Liver (tissue), 9 donors: ENCODE data around the gene LAMC3. TPM values are rescaled to one million over a fixed set of nuclear protein-coding genes. Genes with fewer than 3 reads are reported as not detected.

Experiments used
- DNase-seq: peaks from one replicate; pipeline ENCODE4 v3.0.0-alpha.2; 2017; ENCODE audit warnings: low spot score
- H3K27ac ChIP-seq, 2 donors: one replicate each; pipeline ENCODE4 v1.7.0; 2013; ENCODE audit warnings: inconsistent platforms in 2 of 2, low read length in 2 of 2, control low read depth in 1 of 2, low read depth in 1 of 2, mild to moderate bottlenecking in 1 of 2
- H3K27me3 ChIP-seq, 4 donors: one replicate each; pipeline versions ENCODE4 v1.6.1 to v1.7.0; 2013; ENCODE audit warnings: low read length in 3 of 4, inconsistent platforms in 1 of 4, mild to moderate bottlenecking in 1 of 4, moderate library complexity in 1 of 4; ENCODE audit not compliant: control insufficient read depth in 4 of 4, insufficient read depth in 4 of 4
- H3K36me3 ChIP-seq, 4 donors: one replicate each; pipeline versions ENCODE4 v1.6.1 to v1.7.0; 2013; ENCODE audit warnings: low read length in 3 of 4, mild to moderate bottlenecking in 3 of 4, low read depth in 1 of 4, moderate library complexity in 1 of 4; ENCODE audit not compliant: control insufficient read depth in 4 of 4, insufficient read depth in 3 of 4
- H3K4me1 ChIP-seq, 4 donors: one replicate each; pipeline versions ENCODE4 v1.6.1 to v1.7.0; 2013; ENCODE audit warnings: low read length in 3 of 4, mild to moderate bottlenecking in 3 of 4, moderate library complexity in 1 of 4; ENCODE audit not compliant: control insufficient read depth in 4 of 4, insufficient read depth in 4 of 4
- H3K4me3 ChIP-seq, 3 donors: one replicate each; pipeline versions ENCODE4 v1.6.1 to v1.7.0; 2013; ENCODE audit warnings: low read length in 3 of 3, control low read depth in 1 of 3, low read depth in 1 of 3, mild to moderate bottlenecking in 1 of 3
- H3K9ac ChIP-seq, 2 donors: one replicate each; pipeline ENCODE4 v1.7.0; 2013; ENCODE audit warnings: low read length in 2 of 2, mild to moderate bottlenecking in 2 of 2, moderate library complexity in 2 of 2, control low read depth in 1 of 2, low read depth in 1 of 2
- H3K9me3 ChIP-seq, 4 donors: one replicate each; pipeline versions ENCODE4 v1.6.1 to v1.7.0; 2013; ENCODE audit warnings: low read length in 3 of 4; ENCODE audit not compliant: control insufficient read depth in 4 of 4
- ATF3 ChIP-seq: IDR thresholded peaks from 2 replicates; pipeline ENCODE4 v1.6.1; 2016; ENCODE audit warnings: antibody characterized with exemption
- EGR1 ChIP-seq, 2 donors: IDR thresholded peaks; 2 replicates each; pipeline ENCODE4 v1.6.1; 2016 to 2018; ENCODE audit warnings: antibody characterized with exemption in 2 of 2, low read depth in 2 of 2
- FOXA1 ChIP-seq: IDR thresholded peaks from 2 replicates; pipeline ENCODE4 v1.6.1; 2016; ENCODE audit warnings: antibody characterized with exemption
- FOXA2 ChIP-seq: IDR thresholded peaks from 2 replicates; pipeline ENCODE4 v1.6.1; 2016; ENCODE audit warnings: antibody characterized with exemption
- GABPA ChIP-seq, 2 donors: IDR thresholded peaks in 1 of 2; conservative IDR thresholded peaks in 1 of 2; 2 replicates each; pipeline ENCODE4 v1.6.1; 2016; ENCODE audit warnings: antibody characterized with exemption in 2 of 2, mild to moderate bottlenecking in 1 of 2, moderate library complexity in 1 of 2
- HNF4A ChIP-seq, 2 donors: conservative IDR thresholded peaks; 2 replicates each; pipeline ENCODE4 v1.6.1; 2016; ENCODE audit warnings: antibody characterized with exemption in 2 of 2, mild to moderate bottlenecking in 2 of 2
- JUND ChIP-seq, 2 donors: IDR thresholded peaks; 2 replicates each; pipeline ENCODE4 v1.6.1; 2016; ENCODE audit warnings: antibody characterized with exemption in 2 of 2
- MAX ChIP-seq: IDR thresholded peaks from 2 replicates; pipeline ENCODE4 v1.6.1; 2016; ENCODE audit warnings: antibody characterized with exemption
- NR2F2 ChIP-seq: IDR thresholded peaks from 2 replicates; pipeline ENCODE4 v1.6.1; 2016; ENCODE audit warnings: antibody characterized with exemption
- RAD21 ChIP-seq, 2 donors: IDR thresholded peaks; 2 replicates each; pipeline ENCODE4 v1.6.1; 2016; ENCODE audit warnings: antibody characterized with exemption in 2 of 2, mild to moderate bottlenecking in 2 of 2
- REST ChIP-seq: IDR thresholded peaks from 2 replicates; pipeline ENCODE4 v1.6.1; 2016; ENCODE audit warnings: antibody characterized with exemption, mild to moderate bottlenecking
- RXRA ChIP-seq, 2 donors: IDR thresholded peaks; 2 replicates each; pipeline ENCODE4 v1.6.1; 2017 to 2018; ENCODE audit warnings: antibody characterized with exemption in 2 of 2, mild to moderate bottlenecking in 1 of 2
- SP1 ChIP-seq: IDR thresholded peaks from 2 replicates; pipeline ENCODE4 v1.6.1; 2018; ENCODE audit warnings: antibody characterized with exemption, mild to moderate bottlenecking
- TAF1 ChIP-seq: conservative IDR thresholded peaks from 2 replicates; pipeline ENCODE4 v1.6.1; 2016; ENCODE audit warnings: antibody characterized with exemption, mild to moderate bottlenecking
- YY1 ChIP-seq: IDR thresholded peaks from 2 replicates; pipeline ENCODE4 v1.6.1; 2016; ENCODE audit warnings: antibody characterized with exemption, mild to moderate bottlenecking
- ZBTB33 ChIP-seq: IDR thresholded peaks from 2 replicates; pipeline ENCODE4 v1.6.1; 2016; ENCODE audit warnings: antibody characterized with exemption
- WGBS: extraction: QIAGEN DNeasy Blood & Tissue Kit; methylation state at CpG from one replicate; pipeline ENCODE4 v1.1.7; 2013; 5-methylcytosine and 5-hydroxymethylcytosine counted together
- polyA plus RNA-seq, 2 donors: library from polyadenylated mRNA; stranded (reverse) in 1 of 2; unstranded in 1 of 2; fragments of 200-250 nt in 1 of 2; fragments of >200 nt in 1 of 2; fragmentation: Nextera tagmentation in 1 of 2; extraction: Ambion mirVana in 1 of 2; gene quantifications; one replicate each; pipeline versions ENCODE4 v1.2.1 to v1.2.3, GENCODE V29; 2013 to 2015
- total RNA-seq, 2 donors: library from RNA; depleted of rRNA; stranded (reverse); fragments of >200 nt; gene quantifications; one replicate each; pipeline ENCODE4 v1.2.3, GENCODE V29; 2014
- donor health status: healthy.
- donor health status: healthy.
- donor health status: healthy.
- donor health status: healthy.
- donor health status: healthy.

The LAMC3 gene
- total and polyA plus RNA-seq, 4 donors: 1.4 to 5.9 (median 2.9) TPM

GRCh38 chr9:131015876-131016397, 7.0 kb downstream of the LAMC3 start:
- Histone ChIP-seq H3K27me3 (peaks cover 0 to 4% (median 0%) of the 10 kb centered on the region in 4 donors), H3K9me3 (no peaks in the 10 kb centered on the region), H3K36me3 (no peaks in the 10 kb centered on the region), H3K4me3 (no peak overlapping the region), H3K4me1 (no peaks in the 10 kb centered on the region), H3K27ac (no peak overlapping the region), H3K9ac (no peak overlapping the region)
- DNase-seq: no peak
- TF ChIP-seq RAD21 (IDR thresholded peaks at IDR 0.05): no peak
- no peak for TF ChIP-seq TAF1
- TF ChIP-seq FOXA2: no peak
- 90% methylated on average over 6 of the region's 6 CpGs for WGBS

- no peak overlapping the region for H3K4me3 ChIP-seq
- H3K9ac ChIP-seq: no peak overlapping the region
- peaks cover 0 to 2% (median 0%) of the 10 kb centered on the region in 4 donors for H3K27me3 ChIP-seq
- no peaks in the 10 kb centered on the region for H3K36me3 ChIP-seq
- WGBS: 57% methylated on average over 21 of the region's 21 CpGs
- TF ChIP-seq RXRA (IDR thresholded peaks at IDR 0.05): no peak
- TF ChIP-seq REST: no peak
- TF ChIP-seq FOXA1: no peak
- no peak for TF ChIP-seq ATF3
- no peak for TF ChIP-seq YY1
- TF ChIP-seq SP1: no peak
- TF ChIP-seq RAD21 (IDR thresholded peaks at IDR 0.05): no peak
- TF ChIP-seq GABPA (IDR thresholded peaks at IDR 0.05 in 1 of 2, conservative IDR thresholded peaks at IDR 0.05 in 1 of 2): no peak
- no peak for TF ChIP-seq MAX
- no peak for TF ChIP-seq ZBTB33
- no peak for TF ChIP-seq JUND (IDR thresholded peaks at IDR 0.05)
- no peak for TF ChIP-seq TAF1
- no peak for TF ChIP-seq HNF4A (conservative IDR thresholded peaks at IDR 0.05)
- no peak for TF ChIP-seq NR2F2
- TF ChIP-seq EGR1 (IDR thresholded peaks at IDR 0.05; ENCODE audit: low read depth in 2 of 2): no peak
- H3K27ac ChIP-seq: no peak overlapping the region
- no peaks in the 10 kb centered on the region for H3K4me1 ChIP-seq
- H3K9me3 ChIP-seq: no peaks in the 10 kb centered on the region
- no peak for DNase-seq
Measured at GRCh38 chr9:131017067-131017466, 8.1 kb downstream of the LAMC3 start.
